ENCODE results near the gene DYNLT4. TPM values are rescaled to one million over a fixed set of nuclear protein-coding genes. Genes with fewer than 3 reads are reported as not detected.
A peak's percentile ranks its signal among the peaks of the same experiment; 100 is the strongest.

Gene DYNLT4
- total and polyA plus RNA-seq, 12 donors = 0.51 to 2.0 (median 0.71) TPM; not detected in 2

- no peak for DNase-seq
- no peak for TF ChIP-seq CTCF (IDR thresholded peaks at IDR 0.05)
- Histone ChIP-seq H3K27ac (no peak overlapping the region), H3K4me1 (peaks cover 2 to 48% (median 34%) of the 10 kb centered on the region in 9 donors), H3K4me3 (no peak overlapping the region), H3K9me3 (no peaks in the 10 kb centered on the region), H3K27me3 (no peaks in the 10 kb centered on the region), H3K36me3 (peaks cover 0 to 59% (median 24%) of the 10 kb centered on the region in 9 donors)
- intact Hi-C loops (cut with DNase I) = loop anchor here in 2 of 10 donors (5.0 kb wide), 2 partner anchors 42 to 233 kb away; partner anchors contain the start of genes HECTD3 (in 1 of the 2), KIF2C (in 1 of the 2) and UROD (in 1 of the 2)
- WGBS, 2 donors = 94 to 96% methylated on average over 6 of the region's 6 CpGs
- ATAC-seq = no peak
These were observed 28.2 kb downstream of the DYNLT4 start for GRCh38 chr1:44778705-44779576.

- peak overlapping the region in 1 of 10 donors; percentile 31 for H3K27ac ChIP-seq
- TF ChIP-seq CTCF (IDR thresholded peaks at IDR 0.05) = no peak
- H3K27me3 ChIP-seq = no peaks in the 10 kb centered on the region
- DNase-seq (no peak), ATAC-seq (no peak)
- WGBS, 2 donors = 64 to 67% methylated on average over 13 of the region's 13 CpGs
- H3K4me1 ChIP-seq = peaks cover 2 to 43% (median 31%) of the 10 kb centered on the region in 9 donors
- H3K9me3 ChIP-seq = no peaks in the 10 kb centered on the region
- H3K4me3 ChIP-seq = peak overlapping the region in 1 of 10 donors; percentile 65
- H3K36me3 ChIP-seq = peaks cover 0 to 59% (median 24%) of the 10 kb centered on the region in 9 donors
- intact Hi-C loops (cut with DNase I) = loop anchor here in 2 of 10 donors (5.0 kb wide), 2 partner anchors 41 to 234 kb away; partner anchors contain the start of genes HECTD3 (in 1 of the 2), KIF2C (in 1 of the 2) and UROD (in 1 of the 2)
These were observed 29.0 kb downstream of the DYNLT4 start for GRCh38 chr1:44777969-44778635.

GRCh38 chr1:44777547-44777946 is 29.6 kb downstream of the DYNLT4 start:
- intact Hi-C loops (cut with DNase I) = loop anchor here in 2 of 10 donors (5.0 kb wide), 2 partner anchors 40 to 235 kb away; partner anchors contain the start of genes HECTD3 (in 1 of the 2), KIF2C (in 1 of the 2) and UROD (in 1 of the 2)
- Histone ChIP-seq H3K4me3 (peak overlapping the region in 1 of 10 donors; percentile 65), H3K36me3 (peaks cover 0 to 59% (median 24%) of the 10 kb centered on the region in 9 donors), H3K4me1 (peaks cover 2 to 43% (median 31%) of the 10 kb centered on the region in 9 donors), H3K27me3 (no peaks in the 10 kb centered on the region), H3K9me3 (no peaks in the 10 kb centered on the region), H3K27ac (peak overlapping the region in 1 of 10 donors; percentile 31)
- TF ChIP-seq CTCF (IDR thresholded peaks at IDR 0.05) = no peak
- DNase-seq (no peak), ATAC-seq (no peak)
- WGBS, 2 donors = 82 to 85% methylated on average over 14 of the region's 14 CpGs

- Histone ChIP-seq H3K4me3 (peak overlapping the region; percentile 51 to 98 (median 84)), H3K9me3 (no peaks in the 10 kb centered on the region), H3K4me1 (peaks cover 2 to 43% (median 31%) of the 10 kb centered on the region in 9 donors), H3K36me3 (peaks cover 0 to 54% (median 24%) of the 10 kb centered on the region in 9 donors), H3K27me3 (no peaks in the 10 kb centered on the region), H3K27ac (peak overlapping the region in 7 of 10 donors; percentile 49 to 98 (median 96))
- no peak for TF ChIP-seq CTCF (IDR thresholded peaks at IDR 0.05)
- DNase-seq (no peak), ATAC-seq (no peak)
- intact Hi-C loops (cut with DNase I) = loop anchor here in 2 of 10 donors (5.0 kb wide), 2 partner anchors 39 to 236 kb away; partner anchors contain the start of genes HECTD3 (in 1 of the 2), KIF2C (in 1 of the 2) and UROD (in 1 of the 2)
- WGBS, 2 donors = 60 to 61% methylated on average over 12 of the region's 12 CpGs
These were observed 30.5 kb downstream of the DYNLT4 start for GRCh38 chr1:44776730-44777068.

All from heart right ventricle (tissue), 16 donors.